Lower leg skin (tissue), 4 donors: ENCODE data around the gene KIF18A. TPM values are rescaled to one million over a fixed set of nuclear protein-coding genes. Genes with fewer than 3 reads are reported as not detected.

ENCODE experiments used
- DNase-seq, 2 donors: peaks; one replicate each; pipeline ENCODE4 v3.0.0-alpha.2; 2019; ENCODE audit warnings: low spot score in 2 of 2
- H3K4me3 ChIP-seq: fragments of 200-600 bp; sonication (generic); 2 replicates; pipeline ENCODE4 v1.5.1; 2017; ENCODE audit warnings: mild to moderate bottlenecking, low read depth; ENCODE audit not compliant: poor library complexity, severe bottlenecking
- POLR2A ChIP-seq, 2 donors: fragments of 450-650 bp; IDR thresholded peaks; one replicate each; pipeline ENCODE4 v1.6.1; 2016 to 2017; ENCODE audit warnings: antibody characterized with exemption in 2 of 2, mild to moderate bottlenecking in 1 of 2, moderate library complexity in 1 of 2
- WGBS, 2 donors: methylation state at CpG; one replicate each; pipeline ENCODE4 v1.1.5; 2018; 5-methylcytosine and 5-hydroxymethylcytosine counted together
- intact Hi-C: fragments of 100-400 bp; cut with DNase I; formaldehyde crosslinking; loops from one replicate; pipeline ENCODE4 v1.15.0; 2023; ENCODE audit warnings: low total_unique reads
- total RNA-seq, 4 donors: library from RNA; depleted of rRNA; stranded (reverse); fragments of >200 nt; gene quantifications; one replicate each; pipeline ENCODE4 v1.1.0, GENCODE V29; 2016
- TF ChIP-seq, protein P1 (sequence below), 3 donors: fragments of 450-650 bp; IDR thresholded peaks; one replicate each; pipeline ENCODE4 v1.5.1; 2016; ENCODE audit warnings: antibody characterized with exemption in 3 of 3, mild to moderate bottlenecking in 3 of 3, moderate library complexity in 2 of 3

The KIF18A gene
- total RNA-seq, 4 donors from 2014 or later, result 0.38 to 1.5 (median 1.1) TPM

GRCh38 chr11:28133146-28133545, 25.2 kb upstream of the KIF18A start:
- no peak for TF ChIP-seq POLR2A (IDR thresholded peaks at IDR 0.05)
- TF ChIP-seq, protein P1, sequence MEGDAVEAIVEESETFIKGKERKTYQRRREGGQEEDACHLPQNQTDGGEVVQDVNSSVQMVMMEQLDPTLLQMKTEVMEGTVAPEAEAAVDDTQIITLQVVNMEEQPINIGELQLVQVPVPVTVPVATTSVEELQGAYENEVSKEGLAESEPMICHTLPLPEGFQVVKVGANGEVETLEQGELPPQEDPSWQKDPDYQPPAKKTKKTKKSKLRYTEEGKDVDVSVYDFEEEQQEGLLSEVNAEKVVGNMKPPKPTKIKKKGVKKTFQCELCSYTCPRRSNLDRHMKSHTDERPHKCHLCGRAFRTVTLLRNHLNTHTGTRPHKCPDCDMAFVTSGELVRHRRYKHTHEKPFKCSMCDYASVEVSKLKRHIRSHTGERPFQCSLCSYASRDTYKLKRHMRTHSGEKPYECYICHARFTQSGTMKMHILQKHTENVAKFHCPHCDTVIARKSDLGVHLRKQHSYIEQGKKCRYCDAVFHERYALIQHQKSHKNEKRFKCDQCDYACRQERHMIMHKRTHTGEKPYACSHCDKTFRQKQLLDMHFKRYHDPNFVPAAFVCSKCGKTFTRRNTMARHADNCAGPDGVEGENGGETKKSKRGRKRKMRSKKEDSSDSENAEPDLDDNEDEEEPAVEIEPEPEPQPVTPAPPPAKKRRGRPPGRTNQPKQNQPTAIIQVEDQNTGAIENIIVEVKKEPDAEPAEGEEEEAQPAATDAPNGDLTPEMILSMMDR (IDR thresholded peaks at IDR 0.05), result no peak
- 91 to 97% methylated on average over 3 of the region's 3 CpGs for WGBS, 2 donors
- H3K4me3 ChIP-seq, result no peak overlapping the region
- intact Hi-C loops, result no loop called here
- DNase-seq, result no peak

DNA sequence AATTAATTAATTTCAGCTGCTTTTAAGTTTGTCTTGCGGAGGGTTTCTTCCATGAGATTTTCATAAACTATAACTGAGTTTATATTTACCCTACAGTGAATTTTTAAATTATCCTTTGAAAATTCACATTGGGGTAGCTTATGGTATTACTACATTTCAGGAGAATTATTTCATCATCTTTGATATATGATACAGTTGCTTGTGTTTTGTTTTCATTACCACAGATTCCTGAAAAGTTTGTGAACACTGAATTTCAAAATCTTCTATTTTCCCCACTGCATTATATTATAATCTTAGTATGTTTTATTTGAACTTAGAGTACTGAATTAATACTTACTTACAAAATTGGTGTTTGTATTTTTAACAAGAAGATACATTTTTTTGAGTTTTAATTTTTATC, 24.6 kb upstream of the KIF18A start:
- no peak for DNase-seq
- no peak overlapping the region for H3K4me3 ChIP-seq
- 0 to 58% methylated on average over 1 of the region's 1 CpG for WGBS, 2 donors
- intact Hi-C loops, result no loop called here
- TF ChIP-seq, protein P1 (IDR thresholded peaks at IDR 0.05), result no peak
- TF ChIP-seq POLR2A (IDR thresholded peaks at IDR 0.05), result no peak

- intact Hi-C loops, result no loop called here
- H3K4me3 ChIP-seq, result no peak overlapping the region
- 86 to 95% methylated on average over 3 of the region's 3 CpGs for WGBS, 2 donors
- no peak for TF ChIP-seq POLR2A (IDR thresholded peaks at IDR 0.05)
- TF ChIP-seq, protein P1 (IDR thresholded peaks at IDR 0.05), result no peak
- DNase-seq, result no peak
Observed at GRCh38 chr11:28123151-28123581, 15.2 kb upstream of the KIF18A start.

DNA sequence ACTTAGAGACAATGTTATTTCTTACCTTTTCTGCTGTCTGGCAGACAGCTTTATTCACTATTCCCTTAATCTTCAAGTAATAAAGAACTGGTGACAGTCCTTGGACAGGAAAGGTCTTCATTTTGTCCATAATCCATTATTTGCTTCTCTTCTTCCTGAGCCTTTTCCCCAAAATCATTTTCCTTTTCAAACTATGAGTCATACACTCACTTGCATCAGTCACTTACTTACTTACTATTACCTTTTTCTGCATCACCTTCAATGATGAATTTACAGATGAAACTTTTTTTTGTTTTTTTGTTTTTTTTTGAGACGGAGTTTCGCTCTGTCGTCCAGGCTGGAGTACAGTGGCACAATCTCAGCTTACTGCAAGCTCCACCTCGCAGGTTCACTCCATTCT, 9.8 kb upstream of the KIF18A start:
- no peak for DNase-seq
- H3K4me3 ChIP-seq, result no peak overlapping the region
- WGBS, 2 donors, result 95 to 98% methylated on average over 4 of the region's 4 CpGs
- intact Hi-C loops, result loop anchor here (5.0 kb wide), 1 partner anchor 805 kb away; no protein-coding TSS in a partner anchor
- TF ChIP-seq, protein P1 (IDR thresholded peaks at IDR 0.05), result no peak
- no peak for TF ChIP-seq POLR2A (IDR thresholded peaks at IDR 0.05)

DNA sequence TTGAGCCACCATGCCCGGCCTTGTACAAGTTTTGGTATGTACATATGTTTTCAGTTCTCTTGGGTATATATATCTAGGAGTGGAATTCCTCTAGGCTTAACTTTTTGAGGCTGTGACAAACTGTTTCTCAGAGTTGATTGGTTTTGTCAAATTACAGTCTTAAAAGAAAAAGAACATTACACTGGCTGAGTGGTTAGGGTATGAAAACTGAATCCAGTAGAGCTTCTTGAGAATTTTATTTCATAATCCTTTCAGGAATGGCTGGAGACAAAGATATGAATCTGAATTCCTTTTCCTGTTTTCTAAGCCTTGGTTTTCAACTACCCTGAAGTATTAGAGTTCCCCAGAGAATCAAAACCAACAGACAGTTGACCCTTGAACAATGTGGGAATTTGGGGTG, 6.8 kb upstream of the KIF18A start:
- TF ChIP-seq, protein P1 (IDR thresholded peaks at IDR 0.05), result no peak
- TF ChIP-seq POLR2A (IDR thresholded peaks at IDR 0.05), result no peak
- DNase-seq, result no peak
- H3K4me3 ChIP-seq, result no peak overlapping the region
- WGBS, 2 donors, result 84 to 95% methylated on average over 1 of the region's 1 CpG
- intact Hi-C loops, result loop anchor here (5.0 kb wide), 1 partner anchor 802 kb away; no protein-coding TSS in a partner anchor

GRCh38 chr11:28114116-28114515, 6.2 kb upstream of the KIF18A start:
- DNase-seq, result no peak
- TF ChIP-seq, protein P1 (IDR thresholded peaks at IDR 0.05), result no peak
- 97 to 98% methylated on average over 4 of the region's 4 CpGs for WGBS, 2 donors
- intact Hi-C loops, result no loop called here
- H3K4me3 ChIP-seq, result no peak overlapping the region
